Measurements from ENCODE around the gene RPAIN. TPM values are rescaled to one million over a fixed set of nuclear protein-coding genes. Genes with fewer than 3 reads are reported as not detected.
A peak's percentile ranks its signal among the peaks of the same experiment; 100 is the strongest.

Gene RPAIN
- total and polyA plus RNA-seq, 4 experiments from 2014 or later = 32.2 to 84.9 (median 60.8) TPM

- peaks cover 32% of the 10 kb centered on the region for H3K36me3 ChIP-seq (ENCODE audit: insufficient read depth, low read length)
- ChIA-PET CTCF (ENCODE audit: partially characterized antibody) (interaction anchor here (5.6 kb wide), 1 partner anchor 7 kb away, joined by 16 read pairs; the partner anchor contains the start of gene C1QBP), POLR2A (ENCODE audit: partially characterized antibody) (no interaction called here)
- H3K27ac Mint-ChIP-seq = no peak overlapping the region
- no peak overlapping the region for H3K4me3 ChIP-seq (ENCODE audit: low read length in 2 of 2)
- no peaks in the 10 kb centered on the region for H3K4me1 ChIP-seq (ENCODE audit: insufficient read depth, low read length)
- H3K9me3 Mint-ChIP-seq = no peaks in the 10 kb centered on the region
- H3K27me3 Mint-ChIP-seq = no peaks in the 10 kb centered on the region
- DNase-seq = no peak
- no peak overlapping the region for H3K27ac ChIP-seq (ENCODE audit: low read depth, low read length)
- H3K36me3 Mint-ChIP-seq = peaks cover 41 to 52% of the 10 kb centered on the region in 2 donors
- H3K9me3 ChIP-seq (ENCODE audit: control insufficient read depth in 1 of 2, low read length in 2 of 2) = no peaks in the 10 kb centered on the region
- H3K4me1 Mint-ChIP-seq = no peaks in the 10 kb centered on the region
- H3K4me3 Mint-ChIP-seq = no peak overlapping the region
- intact Hi-C loops (cut with micrococcal nuclease) = no loop called here
- H3K27me3 ChIP-seq (ENCODE audit: insufficient read depth, low read length) = no peaks in the 10 kb centered on the region
Observed at GRCh38 chr17:5446786-5447185, 26.8 kb downstream of the RPAIN start.

GRCh38 chr17:5464717-5465507 lies 44.9 kb downstream of the RPAIN start:
- ChIA-PET CTCF (ENCODE audit: partially characterized antibody) (interaction anchor here (0.6 to 0.8 kb wide), 2 partner anchors 26 to 144 kb away, joined by 3 read pairs; no protein-coding TSS in a partner anchor), POLR2A (ENCODE audit: partially characterized antibody) (interaction anchor here (0.9 kb wide), 1 partner anchor 47 kb away, joined by 3 read pairs; no protein-coding TSS in a partner anchor)
- H3K36me3 Mint-ChIP-seq = peaks cover 8 to 26% of the 10 kb centered on the region in 2 donors
- no peak overlapping the region for H3K27ac ChIP-seq (ENCODE audit: low read depth, low read length)
- peak overlapping the region in 2 of 7 donors; percentile 39 to 46 for H3K27ac Mint-ChIP-seq
- no peaks in the 10 kb centered on the region for H3K9me3 Mint-ChIP-seq
- no peaks in the 10 kb centered on the region for H3K27me3 Mint-ChIP-seq
- peaks cover 32 to 46% (median 41%) of the 10 kb centered on the region in 4 donors for H3K4me1 Mint-ChIP-seq
- H3K4me3 Mint-ChIP-seq = no peak overlapping the region
- H3K36me3 ChIP-seq (ENCODE audit: insufficient read depth, low read length) = no peaks in the 10 kb centered on the region
- DNase-seq = no peak
- H3K4me3 ChIP-seq (ENCODE audit: low read length in 2 of 2) = no peak overlapping the region
- no peaks in the 10 kb centered on the region for H3K9me3 ChIP-seq (ENCODE audit: control insufficient read depth in 1 of 2, low read length in 2 of 2)
- intact Hi-C loops (cut with micrococcal nuclease) = no loop called here
- peaks cover 18% of the 10 kb centered on the region for H3K4me1 ChIP-seq (ENCODE audit: insufficient read depth, low read length)
- no peaks in the 10 kb centered on the region for H3K27me3 ChIP-seq (ENCODE audit: insufficient read depth, low read length)

- Mint-ChIP-seq H3K9me3 (no peaks in the 10 kb centered on the region), H3K4me3 (peak overlapping the region in 2 of 8 donors; percentile 82 to 88), H3K4me1 (peaks cover 32 to 50% (median 44%) of the 10 kb centered on the region in 4 donors), H3K27me3 (no peaks in the 10 kb centered on the region), H3K36me3 (peaks cover 3 to 15% of the 10 kb centered on the region in 2 donors), H3K27ac (no peak overlapping the region)
- CTCF ChIA-PET (ENCODE audit: partially characterized antibody) = no interaction called here
- intact Hi-C loops (cut with micrococcal nuclease) = no loop called here
- no peak overlapping the region for H3K27ac ChIP-seq (ENCODE audit: low read depth, low read length)
- peaks cover 18% of the 10 kb centered on the region for H3K4me1 ChIP-seq (ENCODE audit: insufficient read depth, low read length)
- no peaks in the 10 kb centered on the region for H3K27me3 ChIP-seq (ENCODE audit: insufficient read depth, low read length)
- no peaks in the 10 kb centered on the region for H3K36me3 ChIP-seq (ENCODE audit: insufficient read depth, low read length)
- no peak for DNase-seq
- H3K4me3 ChIP-seq (ENCODE audit: low read length in 2 of 2) = no peak overlapping the region
- POLR2A ChIA-PET (ENCODE audit: partially characterized antibody) = interaction anchor here (0.9 kb wide), 1 partner anchor 9 kb away, joined by 3 read pairs; no protein-coding TSS in a partner anchor
- H3K9me3 ChIP-seq (ENCODE audit: control insufficient read depth in 1 of 2, low read length in 2 of 2) = no peaks in the 10 kb centered on the region
Observed at GRCh38 chr17:5466295-5466694, 46.3 kb downstream of the RPAIN start.

- no peak for DNase-seq
- Histone ChIP-seq H3K9me3 (ENCODE audit: control insufficient read depth in 1 of 2, low read length in 2 of 2) (no peaks in the 10 kb centered on the region), H3K27ac (ENCODE audit: low read depth, low read length) (no peak overlapping the region), H3K4me3 (ENCODE audit: low read length in 2 of 2) (peak overlapping the region; percentile 33 to 68), H3K4me1 (ENCODE audit: insufficient read depth, low read length) (peaks cover 18% of the 10 kb centered on the region), H3K36me3 (ENCODE audit: insufficient read depth, low read length) (no peaks in the 10 kb centered on the region), H3K27me3 (ENCODE audit: insufficient read depth, low read length) (no peaks in the 10 kb centered on the region)
- peaks cover 32 to 50% (median 43%) of the 10 kb centered on the region in 4 donors for H3K4me1 Mint-ChIP-seq
- H3K4me3 Mint-ChIP-seq = peak overlapping the region; percentile 80 to 95 (median 88)
- ChIA-PET CTCF (ENCODE audit: partially characterized antibody) (interaction anchor here (1.2 kb wide), 1 partner anchor 273 kb away, joined by 3 read pairs; no protein-coding TSS in a partner anchor), POLR2A (ENCODE audit: partially characterized antibody) (interaction anchor here (5.1 kb wide), 1 partner anchor 18 kb away, joined by 84 read pairs; the partner anchor contains the start of genes DERL2 and MIS12)
- no peaks in the 10 kb centered on the region for H3K27me3 Mint-ChIP-seq
- intact Hi-C loops (cut with micrococcal nuclease) = no loop called here
- peaks cover 6 to 22% of the 10 kb centered on the region in 2 donors for H3K36me3 Mint-ChIP-seq
- no peaks in the 10 kb centered on the region for H3K9me3 Mint-ChIP-seq
- H3K27ac Mint-ChIP-seq = peak overlapping the region in 6 of 7 donors; percentile 13 to 94 (median 72)
Observed at GRCh38 chr17:5467416-5467815, 47.4 kb downstream of the RPAIN start.

- H3K36me3 ChIP-seq (ENCODE audit: insufficient read depth, low read length) = no peaks in the 10 kb centered on the region
- DNase-seq = peak in 2 of 5 donors; percentile 7 to 20
- Mint-ChIP-seq H3K36me3 (peaks cover 8 to 27% of the 10 kb centered on the region in 2 donors), H3K4me3 (peak overlapping the region; percentile 80 to 95 (median 88)), H3K9me3 (no peaks in the 10 kb centered on the region), H3K4me1 (peaks cover 32 to 50% (median 43%) of the 10 kb centered on the region in 4 donors), H3K27ac (peak overlapping the region; percentile 33 to 94 (median 83)), H3K27me3 (no peaks in the 10 kb centered on the region)
- peak overlapping the region; percentile 33 to 68 for H3K4me3 ChIP-seq (ENCODE audit: low read length in 2 of 2)
- no peaks in the 10 kb centered on the region for H3K27me3 ChIP-seq (ENCODE audit: insufficient read depth, low read length)
- ChIA-PET POLR2A (ENCODE audit: partially characterized antibody) (interaction anchor here (1.2 to 5.1 kb wide), 5 partner anchors 10 to 49 kb away, joined by 5 to 84 read pairs (median 9); partner anchors contain the start of genes C1QBP, DERL2, MIS12 and NUP88), CTCF (ENCODE audit: partially characterized antibody) (interaction anchor here (1.2 to 2.2 kb wide), 2 partner anchors 28 to 273 kb away, joined by 3 to 14 read pairs; partner anchors contain the start of gene C1QBP)
- intact Hi-C loops (cut with micrococcal nuclease) = no loop called here
- peaks cover 18% of the 10 kb centered on the region for H3K4me1 ChIP-seq (ENCODE audit: insufficient read depth, low read length)
- H3K9me3 ChIP-seq (ENCODE audit: control insufficient read depth in 1 of 2, low read length in 2 of 2) = no peaks in the 10 kb centered on the region
- H3K27ac ChIP-seq (ENCODE audit: low read depth, low read length) = peak overlapping the region; percentile 60
Observed at GRCh38 chr17:5468075-5468473, 48.1 kb downstream of the RPAIN start.

- Mint-ChIP-seq H3K27ac (peak overlapping the region in 2 of 7 donors; percentile 25 to 49), H3K27me3 (no peaks in the 10 kb centered on the region), H3K36me3 (peaks cover 32 to 58% of the 10 kb centered on the region in 2 donors), H3K4me1 (peaks cover 14 to 30% (median 22%) of the 10 kb centered on the region in 4 donors), H3K4me3 (no peak overlapping the region), H3K9me3 (no peaks in the 10 kb centered on the region)
- H3K4me3 ChIP-seq (ENCODE audit: low read length in 2 of 2) = no peak overlapping the region
- intact Hi-C loops (cut with micrococcal nuclease) = no loop called here
- H3K4me1 ChIP-seq (ENCODE audit: insufficient read depth, low read length) = peaks cover 5% of the 10 kb centered on the region
- no peak for DNase-seq
- H3K27ac ChIP-seq (ENCODE audit: low read depth, low read length) = no peak overlapping the region
- H3K27me3 ChIP-seq (ENCODE audit: insufficient read depth, low read length) = no peaks in the 10 kb centered on the region
- ChIA-PET CTCF (ENCODE audit: partially characterized antibody) (no interaction called here), POLR2A (ENCODE audit: partially characterized antibody) (no interaction called here)
- H3K9me3 ChIP-seq (ENCODE audit: control insufficient read depth in 1 of 2, low read length in 2 of 2) = no peaks in the 10 kb centered on the region
- H3K36me3 ChIP-seq (ENCODE audit: insufficient read depth, low read length) = peaks cover 20% of the 10 kb centered on the region
Observed at GRCh38 chr17:5472511-5472910, 52.5 kb downstream of the RPAIN start.

GRCh38 chr17:5473906-5474305 lies 53.9 kb downstream of the RPAIN start:
- Histone ChIP-seq H3K36me3 (ENCODE audit: insufficient read depth, low read length) (peaks cover 33% of the 10 kb centered on the region), H3K4me1 (ENCODE audit: insufficient read depth, low read length) (peaks cover 7% of the 10 kb centered on the region), H3K9me3 (ENCODE audit: control insufficient read depth in 1 of 2, low read length in 2 of 2) (no peaks in the 10 kb centered on the region), H3K27ac (ENCODE audit: low read depth, low read length) (no peak overlapping the region), H3K4me3 (ENCODE audit: low read length in 2 of 2) (no peak overlapping the region), H3K27me3 (ENCODE audit: insufficient read depth, low read length) (no peaks in the 10 kb centered on the region)
- CTCF ChIA-PET (ENCODE audit: partially characterized antibody) = no interaction called here
- Mint-ChIP-seq H3K4me1 (peaks cover 9 to 23% (median 17%) of the 10 kb centered on the region in 4 donors), H3K9me3 (no peaks in the 10 kb centered on the region), H3K27me3 (no peaks in the 10 kb centered on the region), H3K4me3 (no peak overlapping the region), H3K27ac (no peak overlapping the region), H3K36me3 (peaks cover 40 to 63% of the 10 kb centered on the region in 2 donors)
- POLR2A ChIA-PET (ENCODE audit: partially characterized antibody) = interaction anchor here (0.9 kb wide), 1 partner anchor 12 kb away, joined by 3 read pairs; the partner anchor contains the start of gene DERL2
- intact Hi-C loops (cut with micrococcal nuclease) = no loop called here
- DNase-seq = no peak
